Activated CD4-positive, alpha-beta memory T cell treated with anti-CD3 and anti-CD28 coated beads, Interleukin-2, amount 10 ng/mL, durations not matched to agents 7 days and 5 days (primary cell): ENCODE measurements around the gene UCHL3. TPM values are rescaled to one million over a fixed set of nuclear protein-coding genes. Genes with fewer than 3 reads are reported as not detected.
"Not testable (repeated sequence)": the region's sequence is repeated elsewhere in the genome, so short reads cannot be mapped to it uniquely, and the experiment has no call there.

Experiments
- CTCF ChIA-PET: fragments of 350-600 bp; sonication (Branson Sonifier 250); formaldehyde crosslinking; loops from one replicate; lab custom pipeline; 2021; ENCODE audit warnings: antibody characterized with exemption, inconsistent platforms; lab: Charles Lee
- POLR2A ChIA-PET: fragments of 350-600 bp; sonication (Branson Sonifier 250); formaldehyde crosslinking; loops from one replicate; lab custom pipeline; 2021; ENCODE audit warnings: antibody characterized with exemption; lab: Charles Lee
- DNase-seq: peaks from one replicate; pipeline ENCODE4 v3.0.0-alpha.2; 2020
- H3K27ac Mint-ChIP-seq: one replicate; pipeline ENCODE4 v1.8.0; 2021; ENCODE audit warnings: mild to moderate bottlenecking, mixed read lengths
- H3K27me3 Mint-ChIP-seq: one replicate; pipeline ENCODE4 v1.8.0; 2021; ENCODE audit warnings: mixed read lengths
- H3K36me3 Mint-ChIP-seq: one replicate; pipeline ENCODE4 v1.8.0; 2021; ENCODE audit warnings: low read depth, mixed read lengths
- H3K4me1 Mint-ChIP-seq: one replicate; pipeline ENCODE4 v1.8.0; 2021; ENCODE audit warnings: mixed read lengths
- H3K4me3 Mint-ChIP-seq: one replicate; pipeline ENCODE4 v1.8.0; 2021; ENCODE audit warnings: mild to moderate bottlenecking, mixed read lengths
- H3K9me3 Mint-ChIP-seq: one replicate; pipeline ENCODE4 v1.8.0; 2021; ENCODE audit warnings: mixed read lengths
- total RNA-seq, 2 experiments: library from RNA; stranded (reverse); gene quantifications; one replicate each; pipeline ENCODE4 v1.2.3, GENCODE V29; 2021

UCHL3 gene
- total RNA-seq, 2 experiments from 2014 or later = 30.0 to 32.6 TPM

DNA sequence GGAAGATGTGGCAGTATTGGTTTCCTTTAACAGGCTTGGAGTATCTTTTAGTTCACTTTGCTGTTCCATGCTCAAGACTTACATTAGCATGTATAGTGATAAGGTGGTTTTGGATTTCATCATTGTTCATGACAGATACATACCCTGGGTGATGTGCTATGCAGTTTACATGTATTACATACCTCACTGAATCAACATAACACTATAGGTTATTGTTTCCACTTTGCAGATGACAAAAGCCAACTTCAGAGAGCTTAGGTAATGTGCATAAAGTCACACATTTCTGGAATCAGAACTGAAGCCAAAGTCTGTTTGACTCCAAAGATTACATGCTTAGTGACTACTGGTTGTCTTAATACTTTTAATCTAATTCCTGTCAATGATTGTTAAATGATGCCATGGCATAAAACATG, 19.0 kb upstream of the UCHL3 start:
- peaks cover 31% of the 10 kb centered on the region for H3K4me1 Mint-ChIP-seq
- no peak for DNase-seq
- H3K9me3 Mint-ChIP-seq = no peaks in the 10 kb centered on the region
- no peak overlapping the region for H3K27ac Mint-ChIP-seq
- ChIA-PET CTCF (interaction anchor here (0.7 to 1.1 kb wide), 2 partner anchors 19 to 62 kb away, joined by 3 read pairs; partner anchors contain the start of gene UCHL3), POLR2A (interaction anchor here (1.1 kb wide), 1 partner anchor 19 kb away, joined by 3 read pairs; the partner anchor contains the start of gene UCHL3)
- peaks cover 44% of the 10 kb centered on the region for H3K36me3 Mint-ChIP-seq
- no peaks in the 10 kb centered on the region for H3K27me3 Mint-ChIP-seq
- no peak overlapping the region for H3K4me3 Mint-ChIP-seq

DNA sequence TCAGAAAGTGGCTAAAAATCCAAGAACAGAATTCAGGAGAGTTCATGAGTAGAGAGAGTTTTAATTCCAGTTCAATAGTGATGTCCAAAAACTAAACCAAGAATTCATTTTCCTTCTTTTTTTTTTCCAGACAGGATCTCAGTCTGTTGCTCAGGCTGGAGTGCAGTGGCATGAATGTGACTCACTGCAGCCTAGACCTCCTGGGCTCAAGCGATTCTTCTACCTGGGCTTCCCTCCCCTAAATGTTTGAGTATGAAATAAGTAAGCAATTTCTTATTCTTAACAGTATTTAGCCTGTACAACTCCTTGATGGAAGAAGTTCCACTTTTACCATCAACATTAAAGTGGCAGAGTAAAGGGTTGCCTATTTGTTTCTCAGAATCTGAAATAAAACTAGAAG, 15.7 kb upstream of the UCHL3 start:
- no peaks in the 10 kb centered on the region for H3K9me3 Mint-ChIP-seq
- H3K4me3 Mint-ChIP-seq = no peak overlapping the region
- H3K4me1 Mint-ChIP-seq = peaks cover 53% of the 10 kb centered on the region
- DNase-seq = no peak
- ChIA-PET CTCF (interaction anchor here (0.8 kb wide), 1 partner anchor 52 kb away, joined by 3 read pairs; the partner anchor contains the start of gene TBC1D4), POLR2A (no interaction called here)
- H3K36me3 Mint-ChIP-seq = peaks cover 33% of the 10 kb centered on the region
- H3K27ac Mint-ChIP-seq = no peak overlapping the region
- H3K27me3 Mint-ChIP-seq = no peaks in the 10 kb centered on the region

DNA sequence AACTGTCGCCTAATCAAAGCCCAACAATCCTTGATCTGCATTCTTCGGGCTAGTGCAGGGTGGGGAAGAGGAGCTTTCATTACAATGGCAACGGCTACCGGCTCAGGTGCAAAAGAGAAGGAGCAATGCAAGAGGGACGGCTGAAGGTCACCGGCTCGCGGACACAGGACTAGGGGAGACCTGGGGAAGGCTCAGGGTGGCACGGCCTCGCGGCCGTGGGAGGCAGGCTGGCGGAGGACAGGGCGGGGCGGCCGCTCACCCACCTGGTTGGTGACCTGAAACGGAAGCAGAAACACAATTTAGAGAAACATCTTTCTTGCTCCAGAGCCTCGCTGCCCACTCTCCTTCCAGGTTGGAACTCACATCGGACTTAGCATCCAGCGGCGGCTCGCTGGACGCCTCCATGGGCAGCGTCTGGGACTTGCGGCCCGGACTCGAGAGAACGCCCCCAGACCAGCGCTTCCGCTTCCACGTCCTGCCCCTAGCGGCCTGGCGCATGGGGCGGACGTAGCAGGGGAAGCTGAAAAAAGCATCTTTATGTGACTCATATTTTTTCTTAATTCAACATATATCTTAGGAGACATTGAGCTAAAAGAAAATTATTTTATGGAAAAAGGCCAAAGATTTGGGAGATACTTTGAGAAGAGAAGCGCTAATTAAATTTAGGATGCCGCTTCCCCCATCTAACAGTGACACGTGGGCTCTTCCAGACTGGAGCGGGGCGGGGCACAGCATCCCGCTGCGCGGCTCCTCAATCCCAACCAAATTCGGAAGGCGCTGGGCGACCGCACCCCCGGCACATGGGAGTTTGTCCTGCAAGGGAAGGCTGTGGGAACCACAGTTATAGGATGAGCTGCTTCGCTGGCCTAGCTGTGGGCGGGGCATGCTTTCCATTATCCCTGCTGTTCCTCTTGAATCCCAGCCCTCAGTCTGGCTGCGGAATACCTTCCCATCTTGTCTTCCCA, 11.9 kb upstream of the UCHL3 start, which contains the start of gene COMMD6:
Gene COMMD6, minus strand, starts transcription at position 441 of the 965 bp plus-strand sequence. Its CDS starts 36 bp downstream, at position 405.
- Mint-ChIP-seq H3K27me3 (no peaks in the 10 kb centered on the region), H3K4me1 (peaks cover 34% of the 10 kb centered on the region), H3K9me3 (no peaks in the 10 kb centered on the region), H3K4me3 (peak within 1 kb of the TSS; percentile 99), H3K36me3 (peaks cover 24% of the 10 kb centered on the region), H3K27ac (peak within 1 kb of the TSS; percentile 89)
- peak; percentile 75 for DNase-seq
- ChIA-PET POLR2A (interaction anchor here (0.6 to 1.4 kb wide), 4 partner anchors 9 to 211 kb away, joined by 3 to 8 read pairs (median 4); partner anchors contain the start of gene UCHL3), CTCF (interaction anchor here (1.3 kb wide), 3 partner anchors 37 to 167 kb away, joined by 4 read pairs; partner anchors contain the start of gene TBC1D4)

DNA sequence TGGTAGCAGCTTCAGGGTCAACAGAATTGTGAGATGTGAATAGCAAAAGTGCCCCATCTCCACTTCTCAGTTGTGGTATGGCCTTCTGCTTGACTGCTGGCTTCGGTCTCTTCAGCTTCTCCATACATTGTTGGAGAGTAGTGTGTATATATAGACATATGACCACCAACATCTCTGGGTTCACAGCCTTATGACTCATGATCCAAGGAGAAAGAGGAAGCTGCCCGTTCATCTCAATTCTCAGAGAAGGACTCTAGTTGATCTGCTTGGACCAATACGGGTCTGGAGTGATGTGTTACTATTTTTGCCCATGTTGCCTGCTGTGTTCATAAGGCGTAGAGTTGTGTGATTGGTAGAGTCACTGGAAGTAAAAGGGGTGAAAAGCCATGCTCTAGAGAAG, 8.3 kb upstream of the UCHL3 start:
- no peak overlapping the region for H3K27ac Mint-ChIP-seq
- H3K36me3 Mint-ChIP-seq = peaks cover 5% of the 10 kb centered on the region
- CTCF ChIA-PET = interaction anchor here (1.1 kb wide), 1 partner anchor 9 kb away, joined by 5 read pairs; the partner anchor contains the start of gene UCHL3
- H3K9me3 Mint-ChIP-seq = no peaks in the 10 kb centered on the region
- H3K4me1 Mint-ChIP-seq = peaks cover 20% of the 10 kb centered on the region
- POLR2A ChIA-PET = no interaction called here
- H3K4me3 Mint-ChIP-seq = no peak overlapping the region
- no peak for DNase-seq
- no peaks in the 10 kb centered on the region for H3K27me3 Mint-ChIP-seq

DNA sequence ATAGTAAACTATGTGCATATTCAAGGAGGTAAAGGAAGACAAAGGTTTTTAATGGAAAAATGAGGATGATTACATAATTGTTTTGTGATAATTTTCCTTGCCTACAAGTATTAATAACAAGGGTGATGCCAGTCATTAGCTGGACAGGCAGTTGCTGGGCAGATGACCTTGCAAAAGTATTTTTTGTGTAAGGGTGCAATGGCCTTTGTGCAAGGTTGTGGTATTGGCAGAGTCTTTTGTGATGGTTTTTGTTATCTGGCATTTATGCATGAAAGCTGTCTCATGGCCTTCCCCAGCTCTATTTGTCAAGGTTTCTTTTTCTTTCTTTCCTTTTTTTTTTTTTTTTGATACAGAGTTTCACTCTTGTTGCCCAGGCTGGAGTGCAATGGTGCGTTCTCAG, 7.6 kb upstream of the UCHL3 start:
- no peak for DNase-seq
- Mint-ChIP-seq H3K36me3 (peaks cover 2% of the 10 kb centered on the region), H3K4me1 (peaks cover 13% of the 10 kb centered on the region), H3K4me3 (no peak overlapping the region), H3K27me3 (peaks cover 1% of the 10 kb centered on the region), H3K27ac (no peak overlapping the region), H3K9me3 (no peaks in the 10 kb centered on the region)
- ChIA-PET CTCF (no interaction called here), POLR2A (no interaction called here)

DNA sequence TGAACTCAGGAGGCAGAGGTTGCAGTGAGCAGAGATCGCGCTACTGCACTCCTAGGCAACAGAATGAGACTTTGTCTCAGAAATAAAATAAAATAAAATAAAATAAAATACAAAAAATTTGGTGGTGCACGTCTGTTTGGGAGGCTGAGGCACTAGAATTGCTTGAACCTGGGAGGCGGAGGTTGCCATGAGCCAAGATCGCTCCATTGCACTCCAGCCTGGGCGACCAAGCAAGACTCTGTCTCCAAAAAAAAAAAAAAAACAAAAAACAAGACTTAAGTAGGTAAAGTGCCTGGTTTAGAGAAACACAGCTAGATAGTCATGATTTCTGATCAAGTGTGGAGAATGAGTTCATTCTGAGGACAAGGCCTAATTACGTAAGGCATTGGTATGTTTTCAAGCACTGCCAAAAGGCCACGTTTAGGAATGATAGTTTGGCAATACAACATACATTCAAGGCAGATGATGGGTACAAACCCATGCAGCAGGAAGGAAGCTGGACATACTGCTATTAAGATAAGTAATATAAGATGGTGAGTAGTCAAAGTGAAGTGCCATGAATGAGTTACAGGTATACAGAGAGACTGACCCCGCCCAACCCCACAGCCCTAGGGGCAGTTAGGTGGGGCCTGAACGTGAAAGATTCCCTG, 4.8 kb upstream of the UCHL3 start:
- Mint-ChIP-seq H3K4me3 (no peak overlapping the region), H3K36me3 (no peaks in the 10 kb centered on the region), H3K27ac (no peak overlapping the region), H3K9me3 (no peaks in the 10 kb centered on the region), H3K4me1 (peaks cover 12% of the 10 kb centered on the region), H3K27me3 (peaks cover 2% of the 10 kb centered on the region)
- DNase-seq = no peak
- ChIA-PET POLR2A (no interaction called here), CTCF (interaction anchor here (0.6 kb wide), 1 partner anchor 8 kb away, joined by 3 read pairs; no protein-coding TSS in a partner anchor)

DNA sequence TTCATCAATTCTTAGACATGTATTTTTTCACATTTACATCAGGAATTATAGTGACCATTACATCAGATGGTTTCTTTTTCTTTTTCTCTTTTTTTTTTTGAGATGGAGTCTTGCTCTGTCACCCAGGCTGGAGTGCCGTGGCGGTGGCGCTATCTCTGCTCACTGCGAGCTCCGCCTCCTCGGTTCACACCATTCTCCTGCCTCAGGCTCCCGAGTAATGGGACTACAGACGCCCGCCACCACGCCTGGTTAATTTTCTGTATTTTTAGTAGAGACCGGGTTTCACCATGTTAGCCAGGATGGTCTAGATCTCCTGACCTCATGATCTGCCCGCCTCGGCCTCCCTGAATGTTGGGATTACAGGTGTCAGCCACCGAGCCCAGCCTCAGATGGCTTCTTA, 4.2 kb upstream of the UCHL3 start:
- H3K4me3 Mint-ChIP-seq, H3K27ac Mint-ChIP-seq, H3K36me3 Mint-ChIP-seq, H3K9me3 Mint-ChIP-seq, H3K27me3 Mint-ChIP-seq, DNase-seq, POLR2A ChIA-PET: not testable (repeated sequence)
- H3K4me1 Mint-ChIP-seq = peaks cover 16% of the 10 kb centered on the region
- CTCF ChIA-PET = interaction anchor here (0.6 kb wide), 1 partner anchor 8 kb away, joined by 3 read pairs; no protein-coding TSS in a partner anchor

DNA sequence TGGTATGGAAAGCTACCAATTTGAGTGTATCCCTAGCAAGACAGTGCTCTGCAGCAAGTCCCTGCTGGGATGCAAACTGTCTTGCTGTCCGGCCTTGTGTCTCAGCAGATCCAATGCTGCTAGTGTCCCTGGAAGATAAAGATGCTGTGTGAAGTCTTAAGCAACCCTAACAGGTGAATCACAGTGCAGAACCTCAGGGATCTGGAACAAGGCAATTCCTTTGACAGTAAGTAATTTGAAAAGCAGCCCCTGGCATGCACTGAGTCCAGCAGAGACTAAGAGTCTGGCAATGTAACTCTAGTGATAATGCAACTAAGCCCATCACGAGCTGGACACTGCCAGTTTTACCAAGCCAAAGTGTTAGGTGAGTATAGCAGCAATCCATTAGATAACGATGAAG, 1.7 kb upstream of the UCHL3 start:
- Mint-ChIP-seq H3K36me3 (peaks cover 4% of the 10 kb centered on the region), H3K27me3 (peaks cover 2% of the 10 kb centered on the region), H3K9me3 (no peaks in the 10 kb centered on the region), H3K4me3 (no peak overlapping the region), H3K4me1 (peaks cover 29% of the 10 kb centered on the region), H3K27ac (no peak overlapping the region)
- DNase-seq = no peak
- ChIA-PET CTCF (interaction anchor here (0.6 kb wide), 1 partner anchor 1337 kb away, joined by 3 read pairs; no protein-coding TSS in a partner anchor), POLR2A (no interaction called here)

DNA sequence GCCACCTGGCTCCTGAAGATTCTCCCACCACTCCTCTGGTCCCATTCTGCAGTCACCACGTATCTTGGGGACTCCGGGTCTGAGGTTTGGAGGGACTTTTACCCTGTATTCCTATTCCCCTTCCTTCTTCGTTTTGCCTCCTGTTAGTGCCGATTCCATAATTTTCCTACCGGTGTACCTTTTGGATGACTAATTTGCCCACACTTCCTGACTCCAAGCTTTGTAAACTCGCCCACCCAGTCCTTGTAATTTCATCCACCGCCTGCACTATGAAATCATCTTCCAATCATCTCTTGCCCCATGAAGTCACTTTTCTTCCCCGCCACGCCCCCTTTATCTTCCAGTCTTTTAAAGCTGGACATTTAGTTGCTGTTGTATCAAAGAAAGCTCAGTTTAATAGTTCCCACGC, 572 bp downstream of the UCHL3 start:
- ChIA-PET POLR2A (interaction anchor here (0.9 to 2.1 kb wide), 4 partner anchors 13 to 46 kb away, joined by 3 to 8 read pairs (median 4); partner anchors contain the start of gene COMMD6), CTCF (interaction anchor here (0.6 to 2.7 kb wide), 7 partner anchors 9 to 177 kb away, joined by 3 to 7 read pairs (median 4); partner anchors contain the start of gene TBC1D4)
- H3K4me1 Mint-ChIP-seq = peaks cover 38% of the 10 kb centered on the region
- peak overlapping the region; percentile 94 for H3K4me3 Mint-ChIP-seq
- H3K27ac Mint-ChIP-seq = peak overlapping the region; percentile 93
- peak; percentile 24 for DNase-seq
- peaks cover 25% of the 10 kb centered on the region for H3K36me3 Mint-ChIP-seq
- peaks cover 2% of the 10 kb centered on the region for H3K27me3 Mint-ChIP-seq
- no peaks in the 10 kb centered on the region for H3K9me3 Mint-ChIP-seq

DNA sequence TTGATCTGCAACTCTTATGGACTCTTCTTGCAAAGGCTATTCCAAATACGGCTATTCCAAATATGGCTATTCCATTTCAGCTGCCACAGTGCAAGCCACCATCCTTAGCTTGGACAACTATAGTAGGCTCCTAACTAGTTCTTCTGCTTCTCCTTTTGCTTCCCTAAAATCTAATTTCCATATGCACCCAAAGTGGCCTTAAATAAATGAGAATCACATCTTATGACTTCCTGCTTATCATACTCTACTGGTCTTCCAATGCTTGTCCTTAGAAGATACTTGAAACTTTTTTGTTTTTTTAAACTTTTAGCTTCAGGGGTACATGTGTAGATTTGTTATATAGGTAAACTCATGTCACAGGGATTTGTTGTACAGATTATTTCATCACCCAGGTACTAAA, 4.9 kb downstream of the UCHL3 start:
- no peak overlapping the region for H3K4me3 Mint-ChIP-seq
- no peaks in the 10 kb centered on the region for H3K27me3 Mint-ChIP-seq
- H3K27ac Mint-ChIP-seq = no peak overlapping the region
- peaks cover 31% of the 10 kb centered on the region for H3K36me3 Mint-ChIP-seq
- peaks cover 35% of the 10 kb centered on the region for H3K4me1 Mint-ChIP-seq
- no peaks in the 10 kb centered on the region for H3K9me3 Mint-ChIP-seq
- ChIA-PET CTCF (no interaction called here), POLR2A (no interaction called here)
- no peak for DNase-seq

DNA sequence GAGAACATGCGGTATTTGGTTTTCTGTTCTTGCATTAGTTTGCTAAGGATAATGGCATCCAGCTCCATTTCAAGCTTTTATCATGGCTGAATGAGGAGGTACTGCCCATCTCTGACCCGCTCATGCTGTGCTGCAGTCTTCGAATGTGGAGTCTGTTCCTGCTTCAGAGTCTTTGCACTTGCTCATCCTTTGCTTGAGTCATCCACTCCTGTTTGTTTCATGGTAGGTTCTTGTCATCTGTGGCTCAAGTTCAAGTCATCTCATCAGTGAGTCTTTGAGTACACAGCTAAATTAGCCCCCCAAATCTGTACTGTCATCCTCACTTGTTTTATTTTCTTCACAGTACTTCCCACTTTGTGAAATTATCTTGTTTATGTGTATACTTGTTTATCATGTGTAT, 5.4 kb downstream of the UCHL3 start:
- no peak overlapping the region for H3K27ac Mint-ChIP-seq
- ChIA-PET POLR2A (no interaction called here), CTCF (no interaction called here)
- H3K4me3 Mint-ChIP-seq = no peak overlapping the region
- H3K4me1 Mint-ChIP-seq = peaks cover 36% of the 10 kb centered on the region
- no peaks in the 10 kb centered on the region for H3K9me3 Mint-ChIP-seq
- H3K36me3 Mint-ChIP-seq = peaks cover 31% of the 10 kb centered on the region
- DNase-seq = no peak
- H3K27me3 Mint-ChIP-seq = no peaks in the 10 kb centered on the region

DNA sequence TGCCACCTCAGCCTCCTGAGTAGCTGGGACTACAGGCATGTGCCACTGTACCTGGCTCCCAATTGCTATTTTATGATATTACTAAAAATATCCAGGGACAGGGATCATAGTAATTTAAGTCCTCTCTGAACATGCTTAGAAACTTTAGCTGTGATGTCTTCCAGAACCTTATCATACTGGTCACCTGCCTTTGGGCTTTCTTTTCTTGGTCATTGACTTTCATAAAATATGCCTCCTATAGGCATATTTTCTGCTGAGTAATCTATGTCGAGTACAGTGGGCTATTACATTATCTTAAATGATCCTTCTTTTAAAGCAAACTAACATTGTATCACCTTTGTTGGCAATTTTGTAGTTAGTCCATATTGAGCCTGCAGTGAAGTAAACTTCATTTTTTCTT, 6.2 kb downstream of the UCHL3 start:
- no peak for DNase-seq
- Mint-ChIP-seq H3K36me3 (peaks cover 28% of the 10 kb centered on the region), H3K4me3 (no peak overlapping the region), H3K27ac (no peak overlapping the region), H3K9me3 (no peaks in the 10 kb centered on the region), H3K27me3 (no peaks in the 10 kb centered on the region), H3K4me1 (peaks cover 27% of the 10 kb centered on the region)
- ChIA-PET POLR2A (no interaction called here), CTCF (no interaction called here)
